Gastrocnemius medialis (tissue), 4 donors: ENCODE data around the gene CTNNBL1.

Experiments
- CTCF ChIP-seq, 5 experiments: fragments of 450-650 bp in 3 of 5; fragments of 200-600 bp in 2 of 5; sonication (generic) in 2 of 5; IDR thresholded peaks in 4 of 5; conservative IDR thresholded peaks in 1 of 5; 1 replicate in 4 of 5; 2 replicates in 1 of 5; pipeline ENCODE4 v1.5.1; 2016 to 2019; ENCODE audit warnings: antibody characterized with exemption in 5 of 5, mild to moderate bottlenecking in 3 of 5, moderate library complexity in 3 of 5
- POLR2A ChIP-seq, 2 donors: fragments of 450-650 bp; IDR thresholded peaks; one replicate each; pipeline ENCODE4 v1.6.1; 2017; ENCODE audit warnings: antibody characterized with exemption in 2 of 2, mild to moderate bottlenecking in 2 of 2, moderate library complexity in 2 of 2

- TF ChIP-seq CTCF (IDR thresholded peaks at IDR 0.05 in 4 of 5, conservative IDR thresholded peaks at IDR 0.05 in 1 of 5) (no peak), POLR2A (IDR thresholded peaks at IDR 0.05) (no peak)
Measured at GRCh38 chr20:37902504-37903313, 208.9 kb downstream of the CTNNBL1 start, which contains the start of gene VSTM2L.
